Astrocyte (in vitro differentiated cells and primary cell): ENCODE results near the gene PCLO. TPM values are rescaled to one million over a fixed set of nuclear protein-coding genes. Genes with fewer than 3 reads are reported as not detected.

Experiments used
- DNase-seq: peaks from one replicate; pipeline ENCODE4 v3.0.0-alpha.2; 2010; ENCODE audit warnings: low read depth
- FAIRE-seq: peaks from 2 replicates; lab custom pipeline; 2011; peaks lifted over from hg19 to GRCh38; lab: Jason Lieb, UNC
- H2AFZ ChIP-seq: 2 replicates; pipeline ENCODE4 v1.6.0; 2012; ENCODE audit warnings: low read depth, low read length, inconsistent platforms
- H3K27ac ChIP-seq: 2 replicates; pipeline ENCODE4 v1.5.1; 2011; ENCODE audit warnings: low read depth, low read length, inconsistent platforms
- H3K27me3 ChIP-seq: 2 replicates; pipeline ENCODE4 v1.6.0; 2011; ENCODE audit warnings: low read length, inconsistent platforms; ENCODE audit not compliant: insufficient read depth
- H3K36me3 ChIP-seq: 2 replicates; pipeline ENCODE4 v1.5.1; 2011; ENCODE audit warnings: low read length, inconsistent platforms; ENCODE audit not compliant: insufficient read depth
- H3K4me1 ChIP-seq: 2 replicates; pipeline ENCODE4 v1.5.1; 2011; ENCODE audit warnings: low read length, inconsistent platforms; ENCODE audit not compliant: insufficient read depth
- H3K4me2 ChIP-seq: 2 replicates; pipeline ENCODE4 v1.6.0; 2012; ENCODE audit warnings: low read length, inconsistent platforms
- H3K4me3 ChIP-seq: 2 replicates; pipeline ENCODE4 v1.5.1; 2011; ENCODE audit warnings: low read depth, mild to moderate bottlenecking, low read length, inconsistent platforms; ENCODE audit not compliant: insufficient read depth
- H3K79me2 ChIP-seq: 2 replicates; pipeline ENCODE4 v1.6.0; 2012; ENCODE audit warnings: mild to moderate bottlenecking, low read length, inconsistent platforms; ENCODE audit not compliant: insufficient read depth
- H3K9ac ChIP-seq: 2 replicates; pipeline ENCODE4 v1.6.0; 2012; ENCODE audit warnings: mild to moderate bottlenecking, low read length, inconsistent platforms
- H3K9me3 ChIP-seq: 2 replicates; pipeline ENCODE4 v1.5.1; 2012; ENCODE audit warnings: low read depth, mild to moderate bottlenecking, low read length, inconsistent platforms; ENCODE audit not compliant: insufficient read depth
- H4K20me1 ChIP-seq: 2 replicates; pipeline ENCODE4 v1.6.0; 2012; ENCODE audit warnings: low read length, inconsistent platforms; ENCODE audit not compliant: insufficient read depth
- H3K27ac Mint-ChIP-seq: one replicate; pipeline ENCODE4 v1.8.0; 2021; ENCODE audit warnings: mild to moderate bottlenecking, mixed read lengths; ENCODE audit not compliant: unreplicated experiment
- H3K27me3 Mint-ChIP-seq: one replicate; pipeline ENCODE4 v1.8.0; 2021; ENCODE audit warnings: low read depth, mixed read lengths; ENCODE audit not compliant: unreplicated experiment
- H3K36me3 Mint-ChIP-seq: one replicate; pipeline ENCODE4 v1.8.0; 2021; ENCODE audit warnings: low read depth, mixed read lengths; ENCODE audit not compliant: unreplicated experiment
- H3K4me1 Mint-ChIP-seq: one replicate; pipeline ENCODE4 v1.8.0; 2021; ENCODE audit warnings: low read depth, mixed read lengths; ENCODE audit not compliant: unreplicated experiment
- H3K4me3 Mint-ChIP-seq: one replicate; pipeline ENCODE4 v1.8.0; 2021; ENCODE audit warnings: mild to moderate bottlenecking, moderate library complexity, mixed read lengths; ENCODE audit not compliant: unreplicated experiment
- H3K9me3 Mint-ChIP-seq: one replicate; pipeline ENCODE4 v1.8.0; 2021; ENCODE audit warnings: mild to moderate bottlenecking, mixed read lengths; ENCODE audit not compliant: unreplicated experiment
- EZH2 ChIP-seq: IDR thresholded peaks from 2 replicates; pipeline ENCODE4 v1.6.1; 2012; ENCODE audit warnings: mild to moderate bottlenecking, low read length, inconsistent platforms; ENCODE audit not compliant: insufficient read depth
- total RNA-seq: library from RNA; stranded (reverse); gene quantifications from 2 replicates; pipeline ENCODE4 v1.2.1, GENCODE V29; 2021
- TF ChIP-seq, protein P1 (sequence below): IDR thresholded peaks from 2 replicates; pipeline ENCODE4 v1.5.1; 2011; ENCODE audit warnings: low read depth, mild to moderate bottlenecking, inconsistent platforms, low read length, moderate library complexity; ENCODE audit not compliant: insufficient read depth

PCLO gene
- total RNA-seq, 1 donor from 2014 or later: 3.0 TPM

- Mint-ChIP-seq H3K4me1 (no peaks in the 10 kb centered on the region), H3K27ac (no peak overlapping the region), H3K9me3 (no peaks in the 10 kb centered on the region), H3K36me3 (no peaks in the 10 kb centered on the region), H3K27me3 (no peaks in the 10 kb centered on the region), H3K4me3 (no peak overlapping the region)
- Histone ChIP-seq H3K4me1 (no peaks in the 10 kb centered on the region), H3K27ac (no peak overlapping the region), H3K79me2 (no peaks in the 10 kb centered on the region), H3K4me3 (no peak overlapping the region), H3K27me3 (no peaks in the 10 kb centered on the region), H3K36me3 (no peaks in the 10 kb centered on the region), H2AFZ (no peak overlapping the region), H3K9ac (no peak overlapping the region), H4K20me1 (no peaks in the 10 kb centered on the region), H3K4me2 (no peak overlapping the region), H3K9me3 (no peaks in the 10 kb centered on the region)
- no peak for FAIRE-seq
- DNase-seq: no peak
- TF ChIP-seq EZH2: no peak
- TF ChIP-seq, protein P1, sequence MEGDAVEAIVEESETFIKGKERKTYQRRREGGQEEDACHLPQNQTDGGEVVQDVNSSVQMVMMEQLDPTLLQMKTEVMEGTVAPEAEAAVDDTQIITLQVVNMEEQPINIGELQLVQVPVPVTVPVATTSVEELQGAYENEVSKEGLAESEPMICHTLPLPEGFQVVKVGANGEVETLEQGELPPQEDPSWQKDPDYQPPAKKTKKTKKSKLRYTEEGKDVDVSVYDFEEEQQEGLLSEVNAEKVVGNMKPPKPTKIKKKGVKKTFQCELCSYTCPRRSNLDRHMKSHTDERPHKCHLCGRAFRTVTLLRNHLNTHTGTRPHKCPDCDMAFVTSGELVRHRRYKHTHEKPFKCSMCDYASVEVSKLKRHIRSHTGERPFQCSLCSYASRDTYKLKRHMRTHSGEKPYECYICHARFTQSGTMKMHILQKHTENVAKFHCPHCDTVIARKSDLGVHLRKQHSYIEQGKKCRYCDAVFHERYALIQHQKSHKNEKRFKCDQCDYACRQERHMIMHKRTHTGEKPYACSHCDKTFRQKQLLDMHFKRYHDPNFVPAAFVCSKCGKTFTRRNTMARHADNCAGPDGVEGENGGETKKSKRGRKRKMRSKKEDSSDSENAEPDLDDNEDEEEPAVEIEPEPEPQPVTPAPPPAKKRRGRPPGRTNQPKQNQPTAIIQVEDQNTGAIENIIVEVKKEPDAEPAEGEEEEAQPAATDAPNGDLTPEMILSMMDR: no peak
Observed at GRCh38 chr7:82926477-82926876, 236.2 kb downstream of the PCLO start.

GRCh38 chr7:82925331-82925730, 237.4 kb downstream of the PCLO start:
- no peak for DNase-seq
- Histone ChIP-seq H3K27me3 (no peaks in the 10 kb centered on the region), H3K79me2 (no peaks in the 10 kb centered on the region), H3K9ac (no peak overlapping the region), H3K36me3 (no peaks in the 10 kb centered on the region), H3K4me3 (no peak overlapping the region), H4K20me1 (no peaks in the 10 kb centered on the region), H3K4me2 (no peak overlapping the region), H3K9me3 (no peaks in the 10 kb centered on the region), H2AFZ (no peak overlapping the region), H3K4me1 (no peaks in the 10 kb centered on the region), H3K27ac (no peak overlapping the region)
- Mint-ChIP-seq H3K4me1 (no peaks in the 10 kb centered on the region), H3K36me3 (no peaks in the 10 kb centered on the region), H3K27me3 (no peaks in the 10 kb centered on the region), H3K9me3 (no peaks in the 10 kb centered on the region), H3K4me3 (no peak overlapping the region), H3K27ac (no peak overlapping the region)
- FAIRE-seq: no peak
- TF ChIP-seq, protein P1: no peak
- no peak for TF ChIP-seq EZH2

DNA sequence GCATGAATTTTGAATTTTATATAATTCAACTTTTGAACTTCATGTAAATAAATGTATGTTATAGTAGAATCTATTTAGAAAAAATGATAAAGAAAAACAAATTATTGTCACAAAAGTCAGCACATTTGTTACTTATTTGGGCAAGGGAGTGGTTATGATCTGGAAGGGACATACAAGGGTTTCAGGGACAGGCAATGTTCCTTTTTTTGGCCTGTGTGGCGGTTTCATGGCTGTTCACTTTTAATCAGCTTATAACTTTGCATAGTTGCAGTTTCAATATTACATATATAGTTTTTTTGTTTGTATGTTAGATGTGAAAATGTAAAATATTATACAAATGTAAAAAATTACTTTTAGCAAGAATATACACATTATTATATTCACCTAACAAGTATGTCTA, 256.2 kb downstream of the PCLO start:
- Mint-ChIP-seq H3K36me3 (no peaks in the 10 kb centered on the region), H3K27me3 (no peaks in the 10 kb centered on the region), H3K9me3 (no peaks in the 10 kb centered on the region), H3K4me1 (no peaks in the 10 kb centered on the region), H3K4me3 (no peak overlapping the region), H3K27ac (no peak overlapping the region)
- DNase-seq (no peak), FAIRE-seq (no peak)
- no peaks in the 10 kb centered on the region for H3K36me3 ChIP-seq
- no peaks in the 10 kb centered on the region for H4K20me1 ChIP-seq
- H3K4me3 ChIP-seq: no peak overlapping the region
- no peaks in the 10 kb centered on the region for H3K27me3 ChIP-seq
- TF ChIP-seq, protein P1: no peak
- no peak for TF ChIP-seq EZH2
- H3K9me3 ChIP-seq: no peaks in the 10 kb centered on the region
- no peaks in the 10 kb centered on the region for H3K79me2 ChIP-seq
- no peaks in the 10 kb centered on the region for H3K4me1 ChIP-seq
- no peak overlapping the region for H3K27ac ChIP-seq
- H3K4me2 ChIP-seq: no peak overlapping the region
- no peak overlapping the region for H2AFZ ChIP-seq
- no peak overlapping the region for H3K9ac ChIP-seq
